Large intestine (tissue), 3 donors: ENCODE measurements around the gene AGBL4. TPM values are rescaled to one million over a fixed set of nuclear protein-coding genes. Genes with fewer than 3 reads are reported as not detected.
"Not testable (repeated sequence)": the region's sequence is repeated elsewhere in the genome, so short reads cannot be mapped to it uniquely, and the experiment has no call there.

ENCODE experiments used
- DNase-seq, 2 donors: peaks; one replicate each; pipeline versions ENCODE4 v3.0.0 to v3.0.0-alpha.2; 2013
- H3K27ac ChIP-seq: one replicate; pipeline ENCODE4 v1.5.1; 2013; ENCODE audit warnings: low read length
- H3K27me3 ChIP-seq: 2 replicates; pipeline ENCODE4 v1.6.1; 2013; ENCODE audit warnings: low read length; ENCODE audit not compliant: control insufficient read depth, insufficient read depth
- H3K36me3 ChIP-seq: 2 replicates; pipeline ENCODE4 v1.6.1; 2013; ENCODE audit warnings: low read length; ENCODE audit not compliant: control insufficient read depth, insufficient read depth
- H3K4me1 ChIP-seq: one replicate; pipeline ENCODE4 v1.6.1; 2013; ENCODE audit warnings: low read length; ENCODE audit not compliant: control insufficient read depth, insufficient read depth
- H3K4me3 ChIP-seq: one replicate; pipeline ENCODE4 v1.5.1; 2013; ENCODE audit warnings: low read length
- H3K9me3 ChIP-seq: one replicate; pipeline ENCODE4 v1.6.1; 2013; ENCODE audit warnings: mild to moderate bottlenecking, low read depth, low read length, moderate library complexity; ENCODE audit not compliant: control insufficient read depth
- WGBS: methylation state at CpG from one replicate; pipeline ENCODE4 v1.1.5; 2013; ENCODE audit warnings: low lambda C conversion rate; ENCODE audit not compliant: insufficient coverage; 5-methylcytosine and 5-hydroxymethylcytosine counted together
- polyA plus RNA-seq: library from polyadenylated mRNA; unstranded; fragments of 120-200 nt; gene quantifications from one replicate; pipeline ENCODE4 v1.2.1, GENCODE V29; 2013

AGBL4 gene
- polyA plus RNA-seq, 1 donor, result 0.28 TPM

- H3K27ac ChIP-seq, H3K9me3 ChIP-seq, H3K27me3 ChIP-seq, H3K4me3 ChIP-seq, H3K36me3 ChIP-seq, H3K4me1 ChIP-seq, DNase-seq: not testable (repeated sequence)
- no CpG with 5 or more reads among the region's 11 CpGs for WGBS
Measured at GRCh38 chr1:49915301-49915700, 108.5 kb downstream of the AGBL4 start.

- no CpG with 5 or more reads among the region's 3 CpGs for WGBS
- no peak for DNase-seq
- H3K27ac ChIP-seq, result no peak overlapping the region
- no peak overlapping the region for H3K4me3 ChIP-seq
- no peaks in the 10 kb centered on the region for H3K36me3 ChIP-seq
- H3K4me1 ChIP-seq, result no peaks in the 10 kb centered on the region
- no peaks in the 10 kb centered on the region for H3K27me3 ChIP-seq
- no peaks in the 10 kb centered on the region for H3K9me3 ChIP-seq
Measured at GRCh38 chr1:49906365-49906764, 117.4 kb downstream of the AGBL4 start.

GRCh38 chr1:49864581-49864980, 159.2 kb downstream of the AGBL4 start:
- Histone ChIP-seq H3K4me1 (no peaks in the 10 kb centered on the region), H3K27me3 (no peaks in the 10 kb centered on the region), H3K4me3 (no peak overlapping the region), H3K9me3 (no peaks in the 10 kb centered on the region), H3K36me3 (no peaks in the 10 kb centered on the region), H3K27ac (no peak overlapping the region)
- WGBS, result no CpG with 5 or more reads among the region's 4 CpGs
- DNase-seq, result no peak

GRCh38 chr1:49854741-49855140, 169.0 kb downstream of the AGBL4 start:
- Histone ChIP-seq H3K27me3 (no peaks in the 10 kb centered on the region), H3K27ac (no peak overlapping the region), H3K36me3 (no peaks in the 10 kb centered on the region), H3K4me1 (no peaks in the 10 kb centered on the region), H3K9me3 (no peaks in the 10 kb centered on the region), H3K4me3 (no peak overlapping the region)
- no peak for DNase-seq

GRCh38 chr1:49842596-49842995, 181.2 kb downstream of the AGBL4 start:
- H3K9me3 ChIP-seq, result peaks cover 10% of the 10 kb centered on the region
- no peak overlapping the region for H3K27ac ChIP-seq
- no peaks in the 10 kb centered on the region for H3K27me3 ChIP-seq
- 100% methylated on average over 1 of the region's 2 CpGs for whole genome bisulfite sequencing
- no peak overlapping the region for H3K4me3 ChIP-seq
- no peaks in the 10 kb centered on the region for H3K4me1 ChIP-seq
- no peaks in the 10 kb centered on the region for H3K36me3 ChIP-seq
- DNase-seq, result no peak

- H3K36me3 ChIP-seq, result no peaks in the 10 kb centered on the region
- no peak for DNase-seq
- H3K27me3 ChIP-seq, result no peaks in the 10 kb centered on the region
- H3K4me3 ChIP-seq, result no peak overlapping the region
- no peak overlapping the region for H3K27ac ChIP-seq
- peaks cover 10% of the 10 kb centered on the region for H3K9me3 ChIP-seq
- H3K4me1 ChIP-seq, result no peaks in the 10 kb centered on the region
- WGBS, result 95% methylated on average over 6 of the region's 13 CpGs
Measured at GRCh38 chr1:49841767-49842166, 182.0 kb downstream of the AGBL4 start.

GRCh38 chr1:49824261-49824660, 199.5 kb downstream of the AGBL4 start:
- no peak overlapping the region for H3K4me3 ChIP-seq
- 17% methylated on average over 1 of the region's 1 CpG for WGBS
- H3K36me3 ChIP-seq, result no peaks in the 10 kb centered on the region
- no peaks in the 10 kb centered on the region for H3K27me3 ChIP-seq
- no peak overlapping the region for H3K27ac ChIP-seq
- DNase-seq, result no peak
- H3K9me3 ChIP-seq, result no peaks in the 10 kb centered on the region
- no peaks in the 10 kb centered on the region for H3K4me1 ChIP-seq

GRCh38 chr1:49817681-49818080, 206.1 kb downstream of the AGBL4 start:
- no peak overlapping the region for H3K27ac ChIP-seq
- DNase-seq, result no peak
- no CpG with 5 or more reads among the region's 2 CpGs for WGBS
- no peaks in the 10 kb centered on the region for H3K4me1 ChIP-seq
- no peaks in the 10 kb centered on the region for H3K36me3 ChIP-seq
- H3K4me3 ChIP-seq, result no peak overlapping the region
- no peaks in the 10 kb centered on the region for H3K9me3 ChIP-seq
- H3K27me3 ChIP-seq, result no peaks in the 10 kb centered on the region

GRCh38 chr1:49787013-49787412, 236.7 kb downstream of the AGBL4 start:
- no CpG with 5 or more reads among the region's 17 CpGs for WGBS
- H3K4me1 ChIP-seq, H3K27me3 ChIP-seq, H3K27ac ChIP-seq, H3K36me3 ChIP-seq, H3K9me3 ChIP-seq, DNase-seq, H3K4me3 ChIP-seq: not testable (repeated sequence)

- H3K36me3 ChIP-seq, result no peaks in the 10 kb centered on the region
- peaks cover 3% of the 10 kb centered on the region for H3K9me3 ChIP-seq
- no peak for DNase-seq
- H3K4me3 ChIP-seq, result no peak overlapping the region
- no peak overlapping the region for H3K27ac ChIP-seq
- WGBS, result 90% methylated on average over 1 of the region's 3 CpGs
- H3K4me1 ChIP-seq, result no peaks in the 10 kb centered on the region
- no peaks in the 10 kb centered on the region for H3K27me3 ChIP-seq
Measured at GRCh38 chr1:49765034-49765433, 258.7 kb downstream of the AGBL4 start.

GRCh38 chr1:49738118-49738517, 285.6 kb downstream of the AGBL4 start:
- H3K27me3 ChIP-seq, H3K36me3 ChIP-seq, DNase-seq, H3K4me1 ChIP-seq, H3K9me3 ChIP-seq, H3K4me3 ChIP-seq, H3K27ac ChIP-seq: not testable (repeated sequence)
- WGBS, result no CpG with 5 or more reads among the region's 9 CpGs
